ENCODE results near the gene ARMC3. TPM values are rescaled to one million over a fixed set of nuclear protein-coding genes. Genes with fewer than 3 reads are reported as not detected.
A peak's percentile ranks its signal among the peaks of the same experiment; 100 is the strongest.

Gene ARMC3
- total RNA-seq, 2 experiments from 2014 or later = not detected

GRCh38 chr10:23035569-23035968 is 107.7 kb downstream of the ARMC3 start:
- Histone ChIP-seq H3K9me3 (ENCODE audit: low read length) (no peaks in the 10 kb centered on the region), H3K4me1 (ENCODE audit: insufficient read depth, low read length, poor library complexity, severe bottlenecking) (no peaks in the 10 kb centered on the region), H3K9me2 (ENCODE audit: insufficient read depth, low read length) (no peaks in the 10 kb centered on the region), H3K4me2 (ENCODE audit: low read length) (no peak overlapping the region), H3K4me3 (ENCODE audit: low read depth, low read length, poor library complexity, severe bottlenecking) (no peak overlapping the region), H3K79me2 (ENCODE audit: insufficient read depth, low read depth, low read length) (no peaks in the 10 kb centered on the region), H2AFZ (ENCODE audit: low read length) (no peak overlapping the region), H3K36me3 (ENCODE audit: insufficient read depth, low read length) (no peaks in the 10 kb centered on the region), H4K20me1 (ENCODE audit: insufficient read depth, low read length) (no peaks in the 10 kb centered on the region), H3K27ac (ENCODE audit: low read depth, low read length, poor library complexity, severe bottlenecking) (no peak overlapping the region)
- intact Hi-C loops (cut with micrococcal nuclease; ENCODE audit: unreplicated experiment) = no loop called here
- 0 out of 2 replicates have a peak, but pooled peaks have one; percentile 27 for TF ChIP-seq CTCF (conservative IDR thresholded peaks at IDR 0.05; ENCODE audit: low read length)
- no peak for TF ChIP-seq EZH2phosphoT487 (IDR thresholded peaks at IDR 0.05; ENCODE audit: borderline replicate concordance, low read depth, low read length)
- ChIA-PET CTCF (ENCODE audit: unreplicated experiment) (no interaction called here), POLR2A (no interaction called here)
- DNase-seq (ENCODE audit: low spot score) = no peak
- BruUV-seq (replicated peaks) = no TSS peak

- Histone ChIP-seq H3K4me3 (ENCODE audit: low read depth, low read length, poor library complexity, severe bottlenecking) (no peak overlapping the region), H3K4me2 (ENCODE audit: low read length) (no peak overlapping the region), H3K27ac (ENCODE audit: low read depth, low read length, poor library complexity, severe bottlenecking) (no peak overlapping the region), H3K9me2 (ENCODE audit: insufficient read depth, low read length) (no peaks in the 10 kb centered on the region), H2AFZ (ENCODE audit: low read length) (no peak overlapping the region), H3K79me2 (ENCODE audit: insufficient read depth, low read depth, low read length) (no peaks in the 10 kb centered on the region), H3K9me3 (ENCODE audit: low read length) (no peaks in the 10 kb centered on the region), H4K20me1 (ENCODE audit: insufficient read depth, low read length) (no peaks in the 10 kb centered on the region), H3K4me1 (ENCODE audit: insufficient read depth, low read length, poor library complexity, severe bottlenecking) (no peaks in the 10 kb centered on the region), H3K36me3 (ENCODE audit: insufficient read depth, low read length) (no peaks in the 10 kb centered on the region)
- TF ChIP-seq CTCF (conservative IDR thresholded peaks at IDR 0.05; ENCODE audit: low read length) = no peak
- TF ChIP-seq EZH2phosphoT487 (IDR thresholded peaks at IDR 0.05; ENCODE audit: borderline replicate concordance, low read depth, low read length) = no peak
- no peak for DNase-seq (ENCODE audit: low spot score)
- CTCF ChIA-PET (ENCODE audit: unreplicated experiment) = no interaction called here
- no TSS peak for BruUV-seq (replicated peaks)
- intact Hi-C loops (cut with micrococcal nuclease; ENCODE audit: unreplicated experiment) = no loop called here
- POLR2A ChIA-PET = interaction anchor here (0.9 kb wide), 1 partner anchor 13 kb away, joined by 4 read pairs; no protein-coding TSS in a partner anchor
These were observed 109.3 kb downstream of the ARMC3 start for GRCh38 chr10:23037152-23037551.

- intact Hi-C loops (cut with micrococcal nuclease; ENCODE audit: unreplicated experiment) = no loop called here
- Histone ChIP-seq H2AFZ (ENCODE audit: low read length) (no peak overlapping the region), H3K27ac (ENCODE audit: low read depth, low read length, poor library complexity, severe bottlenecking) (no peak overlapping the region), H3K9me3 (ENCODE audit: low read length) (no peaks in the 10 kb centered on the region), H3K79me2 (ENCODE audit: insufficient read depth, low read depth, low read length) (no peaks in the 10 kb centered on the region), H3K9me2 (ENCODE audit: insufficient read depth, low read length) (no peaks in the 10 kb centered on the region), H3K36me3 (ENCODE audit: insufficient read depth, low read length) (no peaks in the 10 kb centered on the region), H3K4me3 (ENCODE audit: low read depth, low read length, poor library complexity, severe bottlenecking) (no peak overlapping the region), H4K20me1 (ENCODE audit: insufficient read depth, low read length) (no peaks in the 10 kb centered on the region), H3K4me1 (ENCODE audit: insufficient read depth, low read length, poor library complexity, severe bottlenecking) (no peaks in the 10 kb centered on the region), H3K4me2 (ENCODE audit: low read length) (no peak overlapping the region)
- POLR2A ChIA-PET = interaction anchor here (0.9 kb wide), 1 partner anchor 13 kb away, joined by 4 read pairs; no protein-coding TSS in a partner anchor
- TF ChIP-seq EZH2phosphoT487 (IDR thresholded peaks at IDR 0.05; ENCODE audit: borderline replicate concordance, low read depth, low read length) (no peak), CTCF (conservative IDR thresholded peaks at IDR 0.05; ENCODE audit: low read length) (no peak)
- no peak for DNase-seq (ENCODE audit: low spot score)
- CTCF ChIA-PET (ENCODE audit: unreplicated experiment) = no interaction called here
- BruUV-seq (replicated peaks) = no TSS peak
These were observed 109.7 kb downstream of the ARMC3 start for GRCh38 chr10:23037561-23037960.

Measured in OCI-LY7 (cell line).